ENCODE data around the gene CDH4.

GRCh38 chr20:61619751-61620150, 367.7 kb downstream of the CDH4 start:
- TF ChIP-seq CTCF (IDR thresholded peaks at IDR 0.05; ENCODE audit: extremely low read depth in 1 of 2, insufficient read depth in 1 of 2, low read depth in 1 of 2, low read length in 2 of 2) (no peak), JUN (IDR thresholded peaks at IDR 0.05; ENCODE audit: borderline replicate concordance, insufficient read depth, insufficient read length, low read depth) (no peak), EZH2 (IDR thresholded peaks at IDR 0.05; ENCODE audit: borderline replicate concordance, low read depth, low read length, severe bottlenecking) (no peak), POLR2AphosphoS5 (IDR thresholded peaks at IDR 0.05; ENCODE audit: insufficient read depth, low read depth, low read length) (no peak), POLR2A (IDR thresholded peaks at IDR 0.05; ENCODE audit: low read depth, low read length) (no peak)
- TF ChIP-seq, protein P1, sequence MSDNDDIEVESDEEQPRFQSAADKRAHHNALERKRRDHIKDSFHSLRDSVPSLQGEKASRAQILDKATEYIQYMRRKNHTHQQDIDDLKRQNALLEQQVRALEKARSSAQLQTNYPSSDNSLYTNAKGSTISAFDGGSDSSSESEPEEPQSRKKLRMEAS (IDR thresholded peaks at IDR 0.05; ENCODE audit: insufficient read depth, insufficient read length): no peak

Data from endothelial cell of umbilical vein (primary cell).